ENCODE results near the gene GABARAPL1.

The GABARAPL1 gene

GRCh38 chr12:10226731-10227130 lies 14.1 kb downstream of the GABARAPL1 start:
- in situ Hi-C loops (cut with HindIII; ENCODE audit: low sequenced_read_pairs) = loop anchor here (10.0 kb wide), 1 partner anchor 138 kb away; no protein-coding TSS in a partner anchor

GRCh38 chr12:10227648-10228047 lies 15.0 kb downstream of the GABARAPL1 start:
- in situ Hi-C loops (cut with HindIII; ENCODE audit: low sequenced_read_pairs) = loop anchor here (10.0 kb wide), 1 partner anchor 137 kb away; no protein-coding TSS in a partner anchor

DNA sequence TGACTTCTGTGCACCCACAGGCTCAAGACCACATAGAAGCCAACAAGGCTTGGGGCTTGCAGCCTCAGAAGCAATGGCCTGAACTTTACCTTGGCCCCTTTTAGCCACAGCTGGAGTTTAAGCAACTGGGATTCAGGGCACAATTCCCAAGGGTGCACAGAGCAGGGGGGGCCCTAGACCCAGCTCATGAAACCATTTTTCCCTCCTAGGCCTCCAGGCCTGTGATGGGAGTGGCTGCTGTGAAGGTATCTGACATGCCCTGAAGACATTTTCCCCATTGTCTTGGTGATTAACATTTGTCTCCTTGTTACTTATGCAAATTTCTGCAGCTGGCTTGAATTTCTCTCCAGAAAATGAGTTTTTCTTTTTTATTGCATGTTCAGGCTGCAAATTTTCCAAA lies 21.9 kb downstream of the GABARAPL1 start:
- in situ Hi-C loops (cut with HindIII; ENCODE audit: low sequenced_read_pairs) = no loop called here

GRCh38 chr12:10235761-10236631 lies 23.3 kb downstream of the GABARAPL1 start:
- in situ Hi-C loops (cut with HindIII; ENCODE audit: low sequenced_read_pairs) = loop anchor here (5.0 kb wide), 3 partner anchors 79 to 231 kb away; no protein-coding TSS in a partner anchor

- in situ Hi-C loops (cut with HindIII; ENCODE audit: low sequenced_read_pairs) = loop anchor here (5.0 kb wide), 3 partner anchors 79 to 231 kb away; no protein-coding TSS in a partner anchor
These were observed 24.0 kb downstream of the GABARAPL1 start for GRCh38 chr12:10236720-10237119.

GRCh38 chr12:10238526-10238925 lies 25.8 kb downstream of the GABARAPL1 start:
- in situ Hi-C loops (cut with HindIII; ENCODE audit: low sequenced_read_pairs) = loop anchor here (5.0 kb wide), 3 partner anchors 81 to 229 kb away; no protein-coding TSS in a partner anchor

DNA sequence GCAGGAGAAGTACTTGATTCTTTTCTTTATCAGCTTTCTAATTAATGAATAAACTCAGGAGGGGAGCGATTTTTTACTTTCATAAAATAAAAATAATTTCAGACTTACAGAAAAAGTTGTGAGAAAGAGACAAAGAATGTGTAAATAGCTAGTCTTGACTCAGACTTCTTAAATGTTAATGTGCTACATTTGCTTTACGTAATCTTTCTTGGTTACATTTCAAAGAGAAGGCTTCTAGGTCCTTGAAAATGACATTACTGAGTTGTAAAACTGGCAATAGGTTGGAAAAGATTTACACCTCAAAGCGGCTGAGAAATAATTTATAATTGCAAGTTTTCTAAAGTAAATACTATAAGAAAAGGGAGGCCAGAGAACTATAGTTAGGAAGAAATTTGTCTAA lies 28.6 kb downstream of the GABARAPL1 start:
- in situ Hi-C loops (cut with HindIII; ENCODE audit: low sequenced_read_pairs) = no loop called here

GRCh38 chr12:10241727-10242126 lies 29.1 kb downstream of the GABARAPL1 start:
- in situ Hi-C loops (cut with HindIII; ENCODE audit: low sequenced_read_pairs) = no loop called here

DNA sequence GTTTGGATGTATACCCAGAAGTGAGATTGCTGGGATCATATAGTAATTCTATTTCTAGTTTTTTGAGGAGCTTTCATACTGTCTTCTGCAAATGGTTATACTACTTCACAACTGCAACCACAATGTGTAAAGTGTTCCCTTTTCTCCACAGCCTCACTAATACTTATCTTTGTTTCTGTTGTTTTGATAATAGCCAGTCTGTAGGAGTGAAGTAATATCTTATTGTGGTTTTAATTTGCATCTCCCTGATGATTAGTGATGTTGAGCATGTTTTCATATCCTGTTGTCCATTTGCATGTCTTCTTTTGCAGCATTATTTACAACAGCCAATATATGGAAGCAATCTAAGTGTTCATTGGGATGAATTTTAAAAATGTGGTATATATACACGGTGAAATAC lies 29.9 kb downstream of the GABARAPL1 start:
- in situ Hi-C loops (cut with HindIII; ENCODE audit: low sequenced_read_pairs) = no loop called here

DNA sequence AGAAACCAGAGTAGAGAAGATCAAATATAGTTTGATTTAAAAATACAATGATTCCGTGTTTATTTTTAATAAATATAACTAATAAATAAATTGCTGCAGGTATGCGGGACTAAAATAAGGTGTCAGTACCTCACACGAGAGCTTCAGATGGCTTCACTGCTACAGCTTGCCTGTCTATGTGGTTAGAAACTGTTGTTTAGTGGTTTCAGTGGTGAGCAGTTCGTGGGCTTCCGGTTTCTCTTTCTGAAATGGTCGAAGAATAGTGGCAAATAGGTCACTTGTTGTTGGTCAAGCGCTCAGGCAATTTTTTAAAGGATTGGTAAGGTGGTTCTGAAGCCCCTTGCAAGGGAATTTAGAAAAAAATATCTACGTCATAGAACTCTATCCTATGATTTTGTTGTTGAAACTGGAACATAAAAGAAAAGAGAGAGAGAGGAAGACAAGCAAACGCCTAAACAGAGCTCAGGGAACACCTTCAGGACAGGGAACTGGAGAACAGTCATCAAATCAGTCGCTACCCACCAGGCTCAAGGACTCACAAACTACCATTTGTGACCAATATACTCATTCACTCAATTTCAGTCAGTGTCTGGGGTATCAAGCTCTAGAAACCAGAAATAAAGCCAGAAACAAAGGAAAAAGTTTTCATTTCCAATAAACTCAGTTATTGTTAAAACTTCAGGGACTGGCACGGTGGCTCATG lies 31.3 kb downstream of the GABARAPL1 start:
- in situ Hi-C loops (cut with HindIII; ENCODE audit: low sequenced_read_pairs) = no loop called here

GRCh38 chr12:10247436-10248058 lies 34.9 kb downstream of the GABARAPL1 start:
- in situ Hi-C loops (cut with HindIII; ENCODE audit: low sequenced_read_pairs) = no loop called here

- in situ Hi-C loops (cut with HindIII; ENCODE audit: low sequenced_read_pairs) = no loop called here
These were observed 37.2 kb downstream of the GABARAPL1 start for GRCh38 chr12:10249690-10250455.

- in situ Hi-C loops (cut with HindIII; ENCODE audit: low sequenced_read_pairs) = no loop called here
These were observed 39.0 kb downstream of the GABARAPL1 start for GRCh38 chr12:10251669-10252068.

DNA sequence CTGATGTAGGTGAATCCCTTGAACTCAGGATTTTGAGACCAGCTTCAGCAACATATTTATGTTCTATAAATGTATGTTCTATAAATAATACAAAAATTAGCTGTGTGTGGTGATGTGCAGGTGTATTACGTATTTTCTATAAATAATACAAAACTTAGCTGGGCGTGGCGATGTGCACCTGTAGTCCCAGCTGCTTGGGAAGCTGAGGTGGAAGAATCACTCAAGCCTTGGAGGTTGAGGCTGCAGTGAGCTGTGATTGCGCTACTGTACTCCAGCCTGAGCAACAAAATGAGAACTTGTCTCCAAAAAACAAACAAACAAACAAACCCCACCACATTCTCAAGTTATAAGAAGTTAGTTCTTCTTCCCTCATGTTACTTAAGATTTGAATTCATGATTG lies 39.5 kb downstream of the GABARAPL1 start:
- in situ Hi-C loops (cut with HindIII; ENCODE audit: low sequenced_read_pairs) = no loop called here

DNA sequence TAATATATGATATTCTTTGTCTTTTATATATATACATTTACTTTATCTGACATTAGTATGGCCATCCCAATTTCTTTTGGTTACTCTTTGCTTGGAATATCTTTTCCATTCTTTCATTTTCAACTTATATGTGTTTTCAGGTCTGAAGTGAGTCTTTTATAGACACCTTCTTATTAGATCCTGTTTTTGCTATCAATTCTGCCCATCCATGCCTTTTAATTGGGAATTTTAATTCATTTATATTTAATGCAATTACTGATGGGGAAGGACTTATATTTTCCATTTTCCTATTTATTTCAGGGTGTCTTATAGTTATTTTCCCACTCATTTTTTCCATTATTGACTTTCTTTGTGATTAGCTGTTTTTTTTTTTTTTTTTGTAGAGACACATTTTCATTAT lies 43.4 kb downstream of the GABARAPL1 start:
- in situ Hi-C loops (cut with HindIII; ENCODE audit: low sequenced_read_pairs) = no loop called here

GRCh38 chr12:10260927-10261326 lies 48.2 kb downstream of the GABARAPL1 start:
- in situ Hi-C loops (cut with HindIII; ENCODE audit: low sequenced_read_pairs) = no loop called here

GRCh38 chr12:10268037-10268436 lies 55.4 kb downstream of the GABARAPL1 start:
- in situ Hi-C loops (cut with HindIII; ENCODE audit: low sequenced_read_pairs) = no loop called here

- in situ Hi-C loops (cut with HindIII; ENCODE audit: low sequenced_read_pairs) = no loop called here
These were observed 59.8 kb downstream of the GABARAPL1 start for GRCh38 chr12:10272467-10272866.
